Activated B cell treated with CpG ODN at 0.5 μM for 24 hours (primary cell): ENCODE results near the gene APPL1. TPM values are rescaled to one million over a fixed set of nuclear protein-coding genes. Genes with fewer than 3 reads are reported as not detected.

Experiments
- ATAC-seq: fragments of 200-7000 bp; cut with Tn5 transposase; one replicate; pipeline ENCODE4 v1.10.0; 2021; ENCODE audit warnings: low read depth, mild to moderate bottlenecking, moderate library complexity
- CTCF ChIA-PET: fragments of 350-600 bp; sonication (Branson Sonifier 250); formaldehyde crosslinking; loops from one replicate; lab custom pipeline; 2021; ENCODE audit warnings: antibody characterized with exemption; lab: Charles Lee
- POLR2A ChIA-PET: fragments of 350-600 bp; sonication (Branson Sonifier 250); formaldehyde crosslinking; loops from one replicate; lab custom pipeline; 2021; ENCODE audit warnings: antibody characterized with exemption; lab: Charles Lee
- DNase-seq: peaks from one replicate; pipeline ENCODE4 v3.0.0; 2022
- H3K27ac Mint-ChIP-seq: one replicate; pipeline ENCODE4 v1.8.0; 2020; ENCODE audit warnings: mixed read lengths
- H3K27me3 Mint-ChIP-seq: one replicate; pipeline ENCODE4 v1.8.0; 2021; ENCODE audit warnings: mixed read lengths
- H3K36me3 Mint-ChIP-seq: one replicate; pipeline ENCODE4 v1.8.0; 2021; ENCODE audit warnings: low read depth, mixed read lengths
- H3K4me1 Mint-ChIP-seq: one replicate; pipeline ENCODE4 v1.8.0; 2021; ENCODE audit warnings: mixed read lengths
- H3K4me3 Mint-ChIP-seq: one replicate; pipeline ENCODE4 v1.8.0; 2020; ENCODE audit warnings: mild to moderate bottlenecking, mixed read lengths
- H3K9me3 Mint-ChIP-seq: one replicate; pipeline ENCODE4 v1.8.0; 2020; ENCODE audit warnings: mixed read lengths
- intact Hi-C: fragments of 100-400 bp; cut with micrococcal nuclease; formaldehyde crosslinking; loops from one replicate; pipeline ENCODE4 v1.15.1; 2024
- total RNA-seq: library from RNA; stranded (reverse); gene quantifications from 2 replicates; pipeline ENCODE4 v1.2.3, GENCODE V29; 2022
- TF ChIP-seq, protein P1 (sequence below): fragments of 200-600 bp; IDR thresholded peaks from one replicate; pipeline ENCODE4 v1.8.0; 2022; ENCODE audit warnings: antibody characterized with exemption, mild to moderate bottlenecking

The APPL1 gene
- total RNA-seq, 1 donor from 2014 or later = 62.0 TPM

DNA sequence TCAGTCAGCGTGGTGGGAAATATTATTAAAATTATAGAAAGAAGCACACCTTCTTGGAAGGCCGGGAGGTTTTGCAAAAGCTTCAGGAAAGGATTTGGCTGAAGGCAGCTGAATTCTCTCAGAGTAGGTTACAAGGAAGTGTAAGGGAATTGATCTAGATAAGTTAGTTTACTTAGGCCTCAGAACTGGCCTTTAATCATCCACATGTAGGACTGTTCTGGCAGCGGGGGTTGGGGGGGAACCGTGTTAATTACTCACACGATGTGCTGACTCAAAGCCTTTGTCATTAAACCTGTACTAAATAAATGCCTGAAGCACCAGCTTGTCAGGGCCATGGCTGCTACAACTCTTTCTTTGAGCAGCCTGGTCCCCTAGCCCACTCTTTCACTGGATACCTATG, 52.2 kb downstream of the APPL1 start:
- ATAC-seq = no peak
- no peak for DNase-seq
- POLR2A ChIA-PET = no interaction called here
- intact Hi-C loops = no loop called here
- Mint-ChIP-seq H3K9me3 (peaks cover 4% of the 10 kb centered on the region), H3K27ac (no peak overlapping the region), H3K4me3 (no peak overlapping the region), H3K36me3 (peaks cover 6% of the 10 kb centered on the region), H3K27me3 (no peaks in the 10 kb centered on the region), H3K4me1 (no peaks in the 10 kb centered on the region)
- CTCF ChIA-PET = no interaction called here
- TF ChIP-seq, protein P1, sequence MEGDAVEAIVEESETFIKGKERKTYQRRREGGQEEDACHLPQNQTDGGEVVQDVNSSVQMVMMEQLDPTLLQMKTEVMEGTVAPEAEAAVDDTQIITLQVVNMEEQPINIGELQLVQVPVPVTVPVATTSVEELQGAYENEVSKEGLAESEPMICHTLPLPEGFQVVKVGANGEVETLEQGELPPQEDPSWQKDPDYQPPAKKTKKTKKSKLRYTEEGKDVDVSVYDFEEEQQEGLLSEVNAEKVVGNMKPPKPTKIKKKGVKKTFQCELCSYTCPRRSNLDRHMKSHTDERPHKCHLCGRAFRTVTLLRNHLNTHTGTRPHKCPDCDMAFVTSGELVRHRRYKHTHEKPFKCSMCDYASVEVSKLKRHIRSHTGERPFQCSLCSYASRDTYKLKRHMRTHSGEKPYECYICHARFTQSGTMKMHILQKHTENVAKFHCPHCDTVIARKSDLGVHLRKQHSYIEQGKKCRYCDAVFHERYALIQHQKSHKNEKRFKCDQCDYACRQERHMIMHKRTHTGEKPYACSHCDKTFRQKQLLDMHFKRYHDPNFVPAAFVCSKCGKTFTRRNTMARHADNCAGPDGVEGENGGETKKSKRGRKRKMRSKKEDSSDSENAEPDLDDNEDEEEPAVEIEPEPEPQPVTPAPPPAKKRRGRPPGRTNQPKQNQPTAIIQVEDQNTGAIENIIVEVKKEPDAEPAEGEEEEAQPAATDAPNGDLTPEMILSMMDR = no peak

- H3K4me1 Mint-ChIP-seq = no peaks in the 10 kb centered on the region
- TF ChIP-seq, protein P1 = no peak
- ChIA-PET POLR2A (no interaction called here), CTCF (no interaction called here)
- no peak for ATAC-seq
- no peak overlapping the region for H3K27ac Mint-ChIP-seq
- H3K4me3 Mint-ChIP-seq = no peak overlapping the region
- H3K9me3 Mint-ChIP-seq = peaks cover 4% of the 10 kb centered on the region
- H3K36me3 Mint-ChIP-seq = peaks cover 2% of the 10 kb centered on the region
- no peaks in the 10 kb centered on the region for H3K27me3 Mint-ChIP-seq
- DNase-seq = no peak
- intact Hi-C loops = no loop called here
Measured at GRCh38 chr3:57281715-57282114, 54.2 kb downstream of the APPL1 start.

- TF ChIP-seq, protein P1 = no peak
- Mint-ChIP-seq H3K27ac (no peak overlapping the region), H3K27me3 (no peaks in the 10 kb centered on the region), H3K4me3 (no peak overlapping the region), H3K36me3 (peaks cover 2% of the 10 kb centered on the region), H3K4me1 (no peaks in the 10 kb centered on the region), H3K9me3 (peaks cover 4% of the 10 kb centered on the region)
- ChIA-PET CTCF (no interaction called here), POLR2A (no interaction called here)
- DNase-seq = no peak
- intact Hi-C loops = no loop called here
- ATAC-seq = no peak
Measured at GRCh38 chr3:57283334-57283733, 55.8 kb downstream of the APPL1 start.

GRCh38 chr3:57287205-57287604, 59.7 kb downstream of the APPL1 start:
- POLR2A ChIA-PET = no interaction called here
- ATAC-seq = no peak

GRCh38 chr3:57288403-57288802, 60.9 kb downstream of the APPL1 start:
- Mint-ChIP-seq H3K4me3 (no peak overlapping the region), H3K4me1 (no peaks in the 10 kb centered on the region), H3K27ac (no peak overlapping the region), H3K27me3 (peaks cover 12% of the 10 kb centered on the region), H3K9me3 (no peaks in the 10 kb centered on the region), H3K36me3 (no peaks in the 10 kb centered on the region)
- POLR2A ChIA-PET = interaction anchor here (0.6 kb wide), 1 partner anchor 19 kb away, joined by 5 read pairs; no protein-coding TSS in a partner anchor
- ATAC-seq (no peak), DNase-seq (no peak)
- TF ChIP-seq, protein P1 = no peak
- CTCF ChIA-PET = no interaction called here
- intact Hi-C loops = no loop called here

More at GRCh38 chr3:57287205-57287604, 59.7 kb downstream of the APPL1 start:
- CTCF ChIA-PET = no interaction called here
- intact Hi-C loops = no loop called here
- H3K27me3 Mint-ChIP-seq = peaks cover 12% of the 10 kb centered on the region
- TF ChIP-seq, protein P1 = no peak
- no peak for DNase-seq
- no peaks in the 10 kb centered on the region for H3K9me3 Mint-ChIP-seq
- H3K36me3 Mint-ChIP-seq = no peaks in the 10 kb centered on the region
- no peak overlapping the region for H3K27ac Mint-ChIP-seq
- H3K4me1 Mint-ChIP-seq = no peaks in the 10 kb centered on the region
- H3K4me3 Mint-ChIP-seq = no peak overlapping the region
